AG08396 (cell line): Measurements from ENCODE around the gene SLC7A9.

Experiments used
- DNase-seq: peaks from one replicate; pipeline ENCODE4 v3.0.0; 2012; ENCODE audit warnings: low spot score, mixed read lengths

Gene SLC7A9

DNA sequence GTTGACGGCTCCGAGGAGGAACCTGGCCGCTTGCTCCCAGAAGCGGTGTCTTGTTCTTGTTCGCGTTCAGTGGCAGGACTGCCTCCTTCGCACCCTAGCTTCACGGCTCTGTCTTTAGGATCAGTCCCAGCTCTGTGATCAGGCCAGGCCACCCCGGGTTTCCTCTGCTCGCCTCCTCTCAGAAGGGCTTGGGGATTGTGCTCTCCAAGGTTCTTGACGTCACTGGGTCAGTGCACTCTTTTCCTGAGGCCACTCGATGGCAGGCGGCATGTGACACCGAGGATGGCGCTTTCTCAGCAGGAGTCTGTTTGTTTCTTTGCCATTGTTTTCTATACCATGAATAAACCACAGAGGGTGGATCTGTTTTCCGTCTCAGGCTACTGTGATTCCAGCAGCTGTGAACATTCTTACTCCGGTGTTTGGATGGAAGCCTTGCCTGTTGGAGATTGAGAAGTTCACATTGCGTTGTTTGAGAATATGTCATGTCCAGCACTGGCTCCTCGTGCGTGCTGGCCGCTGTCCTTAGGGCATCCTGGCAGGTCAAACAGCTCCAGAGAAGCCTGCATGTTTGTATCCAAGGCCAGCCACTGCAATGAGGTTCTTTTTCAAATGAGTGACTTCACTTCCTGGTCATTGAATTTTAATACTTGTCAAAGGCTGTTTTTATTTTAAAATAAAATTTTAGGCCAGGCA is 44.5 kb downstream of the SLC7A9 start:
- DNase-seq: no peak

DNA sequence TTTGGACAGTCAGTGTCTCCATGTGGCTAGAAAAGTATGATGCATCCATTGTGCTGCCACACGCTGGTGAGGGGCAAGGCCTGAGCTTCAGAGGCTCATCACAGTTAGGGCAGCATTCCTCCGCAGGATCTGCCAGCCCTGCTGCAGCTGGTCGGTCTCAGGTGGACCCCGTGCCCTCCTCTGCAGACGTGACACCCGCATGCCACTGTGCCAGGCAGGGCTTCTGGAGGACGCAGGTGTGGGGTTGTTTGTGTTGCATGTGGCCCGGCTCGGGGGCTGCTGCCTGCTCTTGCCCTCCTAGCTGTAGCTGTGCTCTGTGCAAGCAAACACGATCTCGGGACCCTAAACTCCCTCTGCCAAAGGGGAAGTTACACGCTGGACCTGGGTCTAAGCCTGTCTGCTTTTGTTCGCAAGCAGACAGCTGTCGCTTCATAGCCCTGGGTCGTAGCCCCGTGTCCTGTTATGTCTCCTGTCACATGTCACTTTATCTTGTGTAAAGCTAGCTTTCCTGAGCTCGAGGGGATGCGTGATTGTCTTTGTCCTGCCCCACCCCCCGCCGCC is 45.3 kb downstream of the SLC7A9 start:
- DNase-seq: no peak

DNA sequence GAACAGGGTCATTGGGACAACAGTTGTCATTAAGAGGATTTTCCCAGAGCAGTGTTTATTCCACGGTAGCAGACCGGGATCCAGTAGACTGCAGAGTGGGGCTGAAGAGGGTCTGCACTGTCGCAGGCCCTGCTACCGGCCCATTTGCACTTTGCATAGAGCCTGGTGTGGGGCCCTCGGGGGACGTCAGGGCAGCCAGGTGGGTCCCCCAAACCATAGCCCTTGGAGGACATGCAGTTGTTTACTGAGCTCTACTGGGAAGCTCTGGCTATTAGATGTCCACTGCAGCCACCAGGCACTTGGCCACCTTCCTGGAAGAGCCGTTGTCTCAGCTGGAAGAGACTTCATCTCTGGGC is 45.8 kb downstream of the SLC7A9 start:
- DNase-seq: no peak

DNA sequence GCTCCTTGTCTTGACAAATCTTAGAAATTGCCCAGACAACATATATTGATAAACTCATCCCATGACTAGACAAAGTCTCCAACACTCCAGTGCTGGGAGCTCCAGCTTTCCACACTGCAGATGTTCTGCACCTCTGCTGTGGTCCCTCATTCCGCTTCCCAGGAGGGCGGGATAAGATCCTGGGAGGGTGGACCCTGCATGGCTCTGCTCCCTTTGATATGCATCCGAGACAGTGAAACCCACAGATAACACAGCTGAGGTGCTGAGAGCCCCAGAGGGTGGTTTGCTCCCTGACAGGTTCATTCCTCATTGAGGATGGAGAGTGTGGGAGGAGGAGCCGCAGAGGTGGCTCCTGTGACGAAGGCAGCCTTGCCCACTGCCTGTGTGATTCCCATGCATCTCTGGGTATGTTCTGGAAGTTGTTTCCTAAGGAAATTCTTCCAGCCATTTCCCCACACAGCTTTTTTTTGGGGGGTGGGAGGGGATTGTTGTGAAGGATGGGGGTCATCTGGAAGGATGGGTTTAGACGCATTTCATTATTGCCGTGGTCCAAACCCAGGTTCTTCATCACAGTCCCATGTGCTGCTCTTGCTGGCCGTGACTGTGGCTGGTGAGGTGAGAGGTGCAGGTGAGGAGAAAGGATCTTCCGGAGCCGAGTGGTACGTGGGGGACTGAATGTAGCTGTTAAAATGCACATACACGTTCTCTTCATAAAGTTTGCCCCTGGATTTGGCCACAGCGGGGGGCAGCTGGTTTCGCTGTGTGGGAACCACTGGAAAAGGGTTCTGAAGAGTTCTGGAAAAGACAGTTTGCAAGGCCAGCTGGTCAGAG is 46.4 kb downstream of the SLC7A9 start:
- no peak for DNase-seq

DNA sequence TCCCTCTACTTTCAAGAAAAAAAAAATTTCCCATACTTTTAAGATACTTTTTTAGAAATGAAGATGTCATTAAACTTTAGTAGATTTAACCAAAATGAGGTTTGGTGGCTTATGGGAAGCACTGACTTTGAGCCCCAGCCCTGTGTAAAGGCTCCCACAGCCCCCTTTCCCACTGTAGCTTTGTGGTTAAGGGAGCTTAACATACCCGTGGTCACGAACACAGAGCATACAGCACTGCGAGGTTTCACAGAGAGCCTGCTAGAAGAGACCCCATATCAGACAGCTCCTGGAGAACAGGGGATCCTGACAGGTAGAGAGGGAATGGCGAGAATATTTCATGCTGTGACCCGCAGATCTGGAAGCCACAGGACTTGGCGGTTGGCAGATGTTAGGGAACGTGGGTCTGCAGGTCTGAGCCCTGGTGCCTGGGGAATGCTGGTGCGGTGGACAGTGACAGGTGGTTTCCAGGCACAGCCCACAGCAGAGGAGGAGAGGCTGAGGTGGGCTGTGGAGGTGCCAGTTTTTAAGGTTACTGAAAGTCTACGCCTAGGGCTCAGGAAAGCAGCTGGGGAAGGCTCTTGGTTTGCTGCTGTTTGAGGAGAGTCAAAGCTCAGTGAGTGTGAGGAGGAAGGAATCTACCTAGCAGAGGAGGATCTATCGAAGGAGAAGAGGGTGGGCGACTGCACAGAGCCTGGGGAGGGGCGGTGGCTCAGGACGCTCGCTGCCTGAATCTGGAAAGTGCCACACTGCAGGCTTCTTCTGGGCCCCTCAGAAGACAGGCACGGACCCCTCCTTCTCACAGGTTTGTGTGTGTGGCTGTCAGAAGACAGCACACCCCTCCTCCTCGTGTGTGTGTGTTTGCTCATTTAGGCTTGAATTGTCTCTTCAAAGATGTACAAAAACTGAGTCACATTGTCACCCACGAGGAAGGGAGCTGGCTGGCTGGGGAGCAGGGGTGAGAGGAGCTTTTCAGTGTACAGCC is 49.9 kb downstream of the SLC7A9 start:
- DNase-seq: no peak

DNA sequence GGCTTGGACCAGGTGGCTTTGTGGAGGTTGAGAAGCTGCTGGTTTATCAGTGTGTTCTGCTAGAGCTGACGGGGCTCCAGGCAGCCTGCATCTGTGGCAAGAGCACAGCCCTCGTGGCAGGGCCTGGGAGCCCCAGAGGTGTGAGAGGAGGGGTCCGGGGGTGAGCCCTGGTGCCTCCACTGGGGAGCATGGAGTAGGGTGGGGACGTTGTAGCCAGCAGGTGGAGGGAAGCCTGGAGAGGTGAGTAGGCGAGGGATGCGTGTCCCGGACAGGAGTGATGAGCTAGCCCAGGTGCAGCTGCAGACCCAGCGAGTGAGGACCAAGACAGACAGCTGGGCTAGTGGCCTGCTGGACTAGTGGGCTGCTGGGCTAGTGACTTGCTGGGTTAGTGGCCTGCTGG is 51.0 kb downstream of the SLC7A9 start:
- DNase-seq: no peak

DNA sequence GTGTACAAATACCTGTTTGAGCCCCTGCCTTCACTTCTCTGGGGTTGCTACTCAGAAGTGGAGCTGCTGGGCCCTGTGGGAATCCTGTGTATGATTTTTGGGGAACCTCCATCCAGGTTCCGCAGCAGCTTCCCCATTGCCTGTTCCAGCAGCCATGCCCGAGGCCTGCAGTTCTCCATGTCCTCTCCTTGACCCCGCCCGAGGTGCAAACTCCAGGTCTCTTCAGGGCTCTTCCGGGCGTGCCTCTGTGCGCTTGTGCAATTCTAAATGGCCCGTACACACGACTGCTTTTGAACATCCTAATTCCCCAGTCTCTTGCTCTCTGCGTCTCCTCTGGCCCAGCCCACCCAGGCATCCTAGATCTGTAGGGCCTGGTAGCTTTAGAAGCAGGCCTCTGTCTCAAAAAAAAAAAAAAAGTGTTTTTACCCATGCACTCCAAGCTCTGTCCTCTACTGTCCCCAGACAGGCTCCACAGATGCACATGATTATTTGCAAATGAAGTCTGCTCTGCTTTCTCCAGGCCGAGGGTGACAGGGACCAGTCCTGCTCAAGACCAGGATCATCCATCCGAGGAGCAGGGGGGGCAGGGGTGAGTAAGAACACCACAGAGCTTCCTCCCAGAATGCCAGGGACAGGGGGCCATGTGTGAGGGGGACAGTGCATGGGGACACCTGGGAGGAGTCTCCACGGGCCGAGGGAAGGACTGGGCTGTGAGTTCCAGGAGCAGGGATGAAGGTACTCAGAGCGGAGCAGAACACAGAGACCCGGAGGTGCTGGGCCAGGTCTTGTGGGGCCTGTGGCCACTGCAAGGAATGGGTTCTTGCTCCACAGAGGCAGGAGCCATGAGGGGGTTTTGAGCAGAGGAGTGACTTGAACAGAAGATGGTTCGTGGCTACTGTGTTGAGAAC is 51.7 kb downstream of the SLC7A9 start:
- no peak for DNase-seq

DNA sequence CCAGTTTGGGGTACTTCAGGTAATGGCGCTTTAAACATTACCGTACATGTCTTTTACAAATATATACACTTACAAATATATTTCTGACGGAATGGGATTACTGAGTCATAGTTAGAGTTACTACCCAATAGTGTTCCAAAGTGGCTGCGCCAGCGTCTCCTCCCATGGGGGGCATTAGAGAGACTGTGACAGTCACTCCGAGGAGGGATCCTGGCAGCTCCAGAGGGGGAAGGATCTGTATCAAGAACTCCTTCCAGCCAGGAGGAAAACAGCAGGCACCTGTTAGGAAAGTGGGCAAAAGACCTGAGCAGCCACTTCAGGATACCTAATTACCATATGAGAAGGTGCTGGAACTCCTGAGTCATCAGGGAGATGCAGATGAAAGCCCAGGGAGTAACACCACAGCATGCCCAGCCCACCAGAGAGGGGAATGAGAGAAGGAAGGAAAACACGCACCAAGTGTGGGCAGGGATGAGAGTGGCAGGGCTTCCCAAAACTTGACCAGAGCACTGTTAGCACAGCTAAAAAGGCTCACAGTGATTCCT is 52.9 kb downstream of the SLC7A9 start:
- DNase-seq: no peak

DNA sequence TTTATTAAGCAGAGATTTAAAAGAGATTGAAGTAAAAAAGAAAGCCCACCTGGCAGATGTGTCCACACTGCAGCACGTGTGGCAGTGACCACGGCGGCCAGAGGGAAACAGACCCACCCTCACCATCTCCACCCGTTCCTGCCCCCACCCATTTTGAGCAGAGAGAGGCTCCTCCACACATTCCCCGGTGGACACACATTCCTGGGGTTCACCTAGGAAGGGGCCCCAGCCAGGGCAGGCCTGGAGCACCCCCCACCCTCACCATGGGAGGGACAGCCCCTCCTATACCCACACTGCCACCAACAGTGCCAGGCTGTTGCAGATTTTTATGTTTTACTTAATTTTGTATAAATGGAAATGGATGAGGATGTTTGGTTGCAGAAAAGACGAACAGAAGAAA is 54.9 kb downstream of the SLC7A9 start:
- DNase-seq: no peak

DNA sequence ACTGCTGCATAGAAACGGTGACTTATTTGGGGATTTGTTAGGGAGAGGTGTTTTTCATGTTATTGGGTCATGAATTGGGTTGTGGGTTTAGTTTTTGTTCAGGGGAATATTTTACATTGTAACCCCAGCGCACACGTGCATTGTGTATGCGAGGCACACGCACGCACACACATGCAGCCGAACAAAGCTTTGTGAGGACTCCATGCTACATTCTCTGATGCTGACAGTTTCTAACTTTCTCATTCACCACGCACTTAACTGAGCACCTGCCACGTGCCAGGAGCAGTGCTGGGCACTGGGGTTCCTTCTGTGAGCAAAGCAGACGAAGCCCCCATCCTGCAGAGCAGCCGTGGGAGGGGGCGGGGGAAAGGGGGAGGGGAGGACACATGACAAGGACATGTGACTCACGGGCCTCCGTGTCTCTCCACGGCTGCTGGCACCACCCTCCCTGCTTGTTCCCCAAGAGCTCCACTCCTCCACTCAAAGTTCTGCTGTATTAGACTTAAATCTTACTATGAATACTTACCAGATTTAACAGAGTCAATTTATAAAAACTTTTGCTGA is 55.6 kb downstream of the SLC7A9 start:
- DNase-seq: no peak

DNA sequence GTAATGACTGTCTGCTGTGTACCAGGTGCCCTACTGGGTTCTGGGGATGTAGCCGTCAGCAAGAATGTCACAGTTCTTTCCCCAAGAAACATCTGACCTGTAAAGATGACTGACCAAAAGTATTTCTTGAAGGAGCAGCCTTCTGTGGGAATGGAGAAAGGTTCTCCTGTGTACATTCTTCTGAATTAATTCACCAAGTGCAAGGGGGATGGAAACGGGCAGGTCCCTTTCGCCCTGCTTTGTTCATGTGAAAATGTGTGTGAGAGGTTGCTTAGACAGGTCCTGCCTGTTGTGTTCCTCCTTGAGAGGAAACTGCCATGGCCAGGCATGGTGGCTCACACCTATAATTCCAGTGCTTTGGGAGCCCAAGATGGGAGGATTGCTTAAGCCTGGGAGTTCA is 57.0 kb downstream of the SLC7A9 start:
- no peak for DNase-seq

DNA sequence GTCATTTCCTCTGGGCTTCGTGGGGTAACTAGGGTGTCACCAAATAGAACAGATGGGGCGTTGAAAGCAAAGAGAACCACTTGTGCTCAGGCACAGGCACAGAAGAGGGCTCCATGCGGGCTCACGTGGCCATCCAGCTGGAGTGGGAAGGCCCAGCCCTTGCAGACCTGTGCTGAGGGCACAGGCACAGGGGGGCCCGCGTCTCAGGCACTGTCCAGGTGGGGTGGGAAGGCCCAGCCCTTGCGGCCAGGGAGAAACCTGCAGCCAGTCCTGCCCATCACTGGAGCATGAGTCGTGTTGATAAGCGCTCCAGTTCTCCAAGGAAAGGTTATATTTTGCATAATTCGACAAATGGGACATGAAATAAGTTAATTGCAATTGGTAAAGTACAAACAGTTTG is 57.5 kb downstream of the SLC7A9 start:
- no peak for DNase-seq

DNA sequence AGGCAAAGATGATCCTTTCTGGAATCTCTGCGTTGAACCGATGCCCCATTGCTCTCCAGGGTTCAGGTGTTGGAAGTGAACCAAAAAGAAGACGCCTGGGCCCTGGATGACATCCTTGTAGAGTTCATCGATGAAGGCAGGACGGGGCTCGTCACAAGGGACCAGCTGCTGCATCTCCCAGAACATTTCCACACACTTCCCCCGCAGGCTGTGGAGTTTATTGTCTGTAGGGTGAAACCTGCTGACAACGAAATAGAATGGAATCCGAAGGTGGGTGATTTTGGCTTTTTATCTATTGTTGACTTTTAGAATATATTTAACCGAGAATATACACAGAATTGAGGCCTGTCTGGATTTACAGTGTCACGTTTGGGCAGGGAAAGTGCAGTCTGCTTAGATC is 58.4 kb downstream of the SLC7A9 start:
- DNase-seq: no peak

DNA sequence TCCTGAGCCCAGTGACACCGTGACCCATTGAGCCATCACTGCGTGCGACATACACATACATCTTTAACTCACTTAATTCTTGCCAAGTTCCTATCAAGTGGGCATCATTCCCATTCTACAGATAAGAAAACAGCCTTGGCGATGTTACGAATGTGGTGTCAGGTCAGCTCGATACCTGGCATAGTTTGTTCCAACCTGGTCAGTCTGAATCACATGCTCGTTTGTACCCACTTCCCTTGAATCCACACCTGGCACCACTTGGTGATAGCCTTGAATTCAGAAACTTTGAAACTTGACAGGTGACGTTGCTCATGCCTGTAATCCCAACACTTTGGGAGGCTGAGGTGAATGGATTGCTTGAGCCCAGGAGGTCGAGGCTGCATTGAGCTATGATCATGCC is 59.1 kb downstream of the SLC7A9 start:
- DNase-seq: no peak

DNA sequence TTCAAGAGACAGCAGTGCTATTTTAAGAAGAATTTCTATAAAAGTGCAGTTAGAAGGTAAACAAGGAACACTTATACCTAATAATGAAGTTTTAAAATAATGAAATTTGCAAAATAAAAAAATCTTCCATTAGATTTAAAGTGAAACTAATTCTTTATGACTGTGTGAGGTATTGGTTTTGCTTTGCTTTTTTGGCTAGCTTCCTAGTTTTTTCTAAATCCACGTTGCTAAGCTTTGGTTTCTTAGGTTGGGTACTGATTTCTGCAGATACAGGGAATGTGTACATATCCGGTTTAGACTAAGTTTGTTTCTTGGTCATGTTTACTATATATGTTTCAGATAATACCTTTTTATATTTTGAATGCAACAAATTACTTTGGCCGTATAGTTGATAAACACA is 59.8 kb downstream of the SLC7A9 start:
- no peak for DNase-seq

DNA sequence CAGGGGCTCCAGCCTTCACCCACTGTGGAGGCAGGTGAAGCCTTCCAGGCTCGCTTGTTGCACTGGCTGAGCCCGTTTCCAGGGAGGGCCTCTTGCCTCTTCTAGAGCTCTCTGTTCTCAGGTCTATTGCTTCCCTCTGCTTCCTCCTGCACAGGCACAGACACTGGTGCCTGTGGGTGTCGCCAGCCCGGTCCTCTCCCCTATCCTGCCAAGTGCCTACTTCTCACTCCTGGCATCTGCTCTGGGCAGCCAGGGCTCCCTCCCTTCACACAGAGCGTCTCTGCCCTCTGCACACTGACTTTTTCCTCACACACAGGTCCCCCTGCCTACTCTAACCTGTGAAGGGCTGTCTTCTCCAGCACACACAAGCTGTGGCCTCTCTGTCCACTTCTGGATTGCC is 60.3 kb downstream of the SLC7A9 start:
- DNase-seq: no peak

DNA sequence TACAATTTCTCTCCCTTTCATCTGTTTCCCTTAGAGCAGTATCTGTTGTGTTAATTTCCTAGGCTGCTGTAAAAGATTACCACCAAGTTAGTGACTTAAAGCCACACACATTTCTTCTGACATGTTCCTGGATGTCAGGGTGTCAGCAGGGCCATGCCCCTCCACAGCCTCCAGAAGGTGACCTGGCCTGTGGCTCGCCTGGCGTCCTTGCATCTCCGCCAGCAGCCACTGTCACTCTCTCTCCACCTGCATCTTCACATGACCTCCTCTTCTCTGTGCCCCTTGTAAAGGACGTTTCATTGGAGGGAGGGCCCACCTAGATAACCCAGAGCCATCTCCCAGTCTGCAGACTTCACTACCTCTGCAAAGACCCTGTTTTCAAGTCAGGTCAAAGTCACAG is 61.3 kb downstream of the SLC7A9 start:
- no peak for DNase-seq

DNA sequence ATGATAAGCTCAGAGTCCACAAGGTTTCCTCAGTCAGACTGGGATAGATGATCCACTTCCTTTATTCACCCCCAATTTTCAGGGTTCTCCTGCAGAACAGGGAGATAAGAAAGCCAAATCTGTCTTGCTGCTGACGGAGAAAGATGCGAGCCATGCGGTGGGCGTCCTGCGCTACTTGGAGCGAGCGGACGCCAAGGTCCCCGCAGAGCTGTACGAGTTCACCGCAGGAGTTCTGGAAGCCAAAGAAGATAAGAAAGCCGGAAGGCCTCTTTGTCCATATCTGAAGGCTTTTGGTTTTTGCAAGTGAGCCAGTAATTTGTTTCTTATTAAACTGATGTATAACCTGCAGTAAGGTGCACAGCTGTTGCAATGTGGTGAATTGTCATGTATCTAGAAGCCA is 66.7 kb downstream of the SLC7A9 start:
- no peak for DNase-seq

DNA sequence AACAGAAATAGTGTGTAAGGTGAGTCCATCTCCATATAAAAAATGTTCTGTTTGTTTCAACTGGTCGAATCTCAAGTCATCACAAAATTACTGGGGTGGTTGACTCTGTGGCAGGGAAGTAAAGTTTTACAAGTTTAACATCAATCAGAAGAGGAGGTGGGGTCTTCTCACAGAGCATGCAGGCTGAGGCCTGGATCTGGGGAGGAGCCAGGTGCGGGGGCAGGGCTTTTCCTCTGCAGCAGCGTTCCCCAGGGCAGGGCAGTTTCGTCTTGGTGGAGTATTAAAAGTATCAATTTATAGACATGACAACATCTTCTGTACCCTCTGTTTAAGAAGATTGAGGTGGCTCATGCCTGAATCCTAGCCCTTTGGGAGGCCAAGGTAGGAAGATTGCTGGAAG is 68.8 kb downstream of the SLC7A9 start:
- DNase-seq: no peak

DNA sequence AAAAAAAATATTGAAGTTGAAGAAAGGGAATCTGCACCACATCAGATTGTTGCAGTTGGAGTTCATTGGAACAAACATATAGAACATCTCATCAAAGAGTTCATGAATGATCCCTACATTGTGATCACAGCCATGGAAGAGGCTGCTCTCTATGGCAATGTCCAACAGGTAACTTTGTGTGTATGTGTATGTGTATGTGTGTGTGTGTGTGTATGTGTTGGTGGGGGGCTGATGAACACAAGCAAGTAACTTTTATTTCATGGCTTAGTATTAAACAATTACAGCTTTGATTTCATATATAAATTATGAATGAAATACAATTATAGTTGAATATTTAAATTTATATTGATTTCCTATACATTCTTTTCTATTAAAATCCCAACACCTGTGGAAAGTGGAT is 69.4 kb downstream of the SLC7A9 start:
- DNase-seq: no peak

DNA sequence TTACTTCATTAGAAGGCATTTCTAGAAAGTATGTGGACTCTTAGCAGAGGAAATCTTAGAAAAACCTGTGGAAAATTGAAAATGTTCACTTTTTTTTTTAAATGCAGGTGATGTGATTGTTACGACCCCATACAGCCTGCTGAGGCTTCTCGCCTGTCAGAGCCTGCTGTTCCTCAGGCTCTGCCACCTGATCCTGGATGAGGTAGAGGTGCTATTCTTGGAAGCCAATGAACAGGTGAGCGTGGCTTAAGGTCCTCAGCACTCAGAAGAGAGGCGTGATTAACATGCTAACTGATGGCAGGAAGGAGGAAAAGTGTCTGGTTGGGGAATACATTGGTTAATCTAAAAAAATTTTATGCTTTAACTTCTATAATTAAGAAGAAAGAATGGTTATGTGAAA is 71.4 kb downstream of the SLC7A9 start:
- no peak for DNase-seq
